Large intestine (tissue), 3 donors: Measurements from ENCODE around the gene CELF2. TPM values are rescaled to one million over a fixed set of nuclear protein-coding genes. Genes with fewer than 3 reads are reported as not detected.

Experiments used
- DNase-seq, 2 donors: peaks; one replicate each; pipeline versions ENCODE4 v3.0.0 to v3.0.0-alpha.2; 2013
- H3K27ac ChIP-seq: one replicate; pipeline ENCODE4 v1.5.1; 2013; ENCODE audit warnings: low read length
- H3K27me3 ChIP-seq: 2 replicates; pipeline ENCODE4 v1.6.1; 2013; ENCODE audit warnings: low read length; ENCODE audit not compliant: control insufficient read depth, insufficient read depth
- H3K36me3 ChIP-seq: 2 replicates; pipeline ENCODE4 v1.6.1; 2013; ENCODE audit warnings: low read length; ENCODE audit not compliant: control insufficient read depth, insufficient read depth
- H3K4me1 ChIP-seq: one replicate; pipeline ENCODE4 v1.6.1; 2013; ENCODE audit warnings: low read length; ENCODE audit not compliant: control insufficient read depth, insufficient read depth
- H3K4me3 ChIP-seq: one replicate; pipeline ENCODE4 v1.5.1; 2013; ENCODE audit warnings: low read length
- H3K9me3 ChIP-seq: one replicate; pipeline ENCODE4 v1.6.1; 2013; ENCODE audit warnings: mild to moderate bottlenecking, low read depth, low read length, moderate library complexity; ENCODE audit not compliant: control insufficient read depth
- WGBS: methylation state at CpG from one replicate; pipeline ENCODE4 v1.1.5; 2013; ENCODE audit warnings: low lambda C conversion rate; ENCODE audit not compliant: insufficient coverage; 5-methylcytosine and 5-hydroxymethylcytosine counted together
- polyA plus RNA-seq: library from polyadenylated mRNA; unstranded; fragments of 120-200 nt; gene quantifications from one replicate; pipeline ENCODE4 v1.2.1, GENCODE V29; 2013

CELF2 gene
- polyA plus RNA-seq, 1 donor = 14.9 TPM

- no peak for DNase-seq
- Histone ChIP-seq H3K4me3 (no peak overlapping the region), H3K4me1 (no peaks in the 10 kb centered on the region), H3K36me3 (no peaks in the 10 kb centered on the region), H3K27me3 (no peaks in the 10 kb centered on the region), H3K9me3 (peaks cover 3% of the 10 kb centered on the region), H3K27ac (no peak overlapping the region)
- WGBS = 100% methylated on average over 1 of the region's 5 CpGs
These were observed 280.4 kb downstream of the CELF2 start for GRCh38 chr10:11298116-11298515.

DNA sequence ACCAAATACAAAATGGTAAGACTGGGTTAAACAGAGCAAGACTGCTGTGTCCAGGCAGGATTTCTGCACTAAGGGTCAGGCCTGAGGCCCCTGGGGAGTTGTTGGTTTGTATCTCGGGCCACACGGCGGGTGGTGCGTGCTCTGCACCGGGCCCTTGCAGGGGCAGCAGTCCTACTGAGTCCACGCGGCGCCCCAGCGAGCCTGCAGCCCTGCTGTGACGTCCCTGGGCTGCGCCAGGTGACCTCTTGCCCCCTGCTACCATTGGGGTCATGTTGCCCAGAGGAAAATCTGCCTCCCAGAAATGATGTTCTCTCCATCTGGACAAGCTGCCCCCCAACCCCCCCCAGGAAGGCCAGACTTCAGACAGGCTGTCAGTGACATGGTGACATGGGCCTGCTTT, 281.5 kb downstream of the CELF2 start:
- H3K4me1 ChIP-seq = no peaks in the 10 kb centered on the region
- H3K27ac ChIP-seq = no peak overlapping the region
- peaks cover 3% of the 10 kb centered on the region for H3K9me3 ChIP-seq
- no CpG with 5 or more reads among the region's 11 CpGs for WGBS
- peaks cover 2% of the 10 kb centered on the region for H3K36me3 ChIP-seq
- DNase-seq = no peak
- no peak overlapping the region for H3K4me3 ChIP-seq
- H3K27me3 ChIP-seq = no peaks in the 10 kb centered on the region

- Histone ChIP-seq H3K36me3 (peaks cover 2% of the 10 kb centered on the region), H3K4me1 (no peaks in the 10 kb centered on the region)
These were observed 282.4 kb downstream of the CELF2 start for GRCh38 chr10:11300026-11300425.

GRCh38 chr10:11300563-11300962, 282.9 kb downstream of the CELF2 start:
- Histone ChIP-seq H3K4me3 (no peak overlapping the region), H3K36me3 (peaks cover 2% of the 10 kb centered on the region), H3K4me1 (no peaks in the 10 kb centered on the region), H3K27me3 (no peaks in the 10 kb centered on the region), H3K9me3 (peaks cover 3% of the 10 kb centered on the region), H3K27ac (no peak overlapping the region)
- DNase-seq = no peak
- 85% methylated on average over 6 of the region's 14 CpGs for WGBS

More at GRCh38 chr10:11300026-11300425, 282.4 kb downstream of the CELF2 start:
- no peak for DNase-seq
- Histone ChIP-seq H3K4me3 (no peak overlapping the region), H3K27ac (no peak overlapping the region), H3K27me3 (no peaks in the 10 kb centered on the region), H3K9me3 (peaks cover 3% of the 10 kb centered on the region)
- no CpG with 5 or more reads among the region's 8 CpGs for WGBS

DNA sequence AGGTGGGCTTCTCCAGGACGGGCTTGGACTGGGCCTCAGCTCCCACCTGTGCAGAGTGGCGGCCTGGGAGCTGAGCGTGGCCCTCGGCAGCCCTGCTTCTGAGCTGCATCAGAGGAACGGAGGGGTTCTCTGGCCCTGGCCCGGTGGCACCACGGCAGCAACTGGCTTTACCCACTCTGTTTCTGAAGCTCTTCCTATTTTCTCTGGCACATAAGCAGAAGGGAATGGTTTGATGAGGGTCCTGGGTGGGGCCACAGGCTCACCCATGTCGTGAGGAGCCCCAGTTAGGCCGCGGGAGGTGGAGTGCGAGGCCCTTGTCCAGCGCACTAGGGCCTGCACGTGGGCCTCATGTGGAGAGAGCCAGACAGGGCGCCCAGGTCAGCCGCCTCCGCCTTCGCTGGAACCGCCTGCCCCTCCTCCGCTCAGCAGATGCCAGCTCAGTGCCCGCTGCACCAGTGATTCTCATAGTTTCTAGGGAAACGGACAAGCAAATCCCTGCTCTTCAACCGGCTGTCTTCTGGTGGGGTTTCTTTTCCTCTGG, 284.0 kb downstream of the CELF2 start:
- no peak overlapping the region for H3K27ac ChIP-seq
- H3K36me3 ChIP-seq = peaks cover 2% of the 10 kb centered on the region
- DNase-seq = no peak
- H3K9me3 ChIP-seq = peaks cover 3% of the 10 kb centered on the region
- H3K4me3 ChIP-seq = no peak overlapping the region
- no peaks in the 10 kb centered on the region for H3K27me3 ChIP-seq
- WGBS = no CpG with 5 or more reads among the region's 22 CpGs
- no peaks in the 10 kb centered on the region for H3K4me1 ChIP-seq

- no CpG with 5 or more reads among the region's 14 CpGs for WGBS
These were observed 284.5 kb downstream of the CELF2 start for GRCh38 chr10:11302181-11302580.

GRCh38 chr10:11303361-11304170, 285.9 kb downstream of the CELF2 start:
- Histone ChIP-seq H3K4me1 (no peaks in the 10 kb centered on the region), H3K4me3 (no peak overlapping the region), H3K27me3 (no peaks in the 10 kb centered on the region), H3K9me3 (peaks cover 3% of the 10 kb centered on the region), H3K27ac (no peak overlapping the region), H3K36me3 (peaks cover 2% of the 10 kb centered on the region)
- WGBS = no CpG with 5 or more reads among the region's 14 CpGs
- DNase-seq = no peak

More at GRCh38 chr10:11302181-11302580, 284.5 kb downstream of the CELF2 start:
- peaks cover 3% of the 10 kb centered on the region for H3K9me3 ChIP-seq
- no peak overlapping the region for H3K4me3 ChIP-seq
- DNase-seq = no peak
- no peak overlapping the region for H3K27ac ChIP-seq
- H3K36me3 ChIP-seq = peaks cover 2% of the 10 kb centered on the region
- H3K4me1 ChIP-seq = no peaks in the 10 kb centered on the region
- H3K27me3 ChIP-seq = no peaks in the 10 kb centered on the region

DNA sequence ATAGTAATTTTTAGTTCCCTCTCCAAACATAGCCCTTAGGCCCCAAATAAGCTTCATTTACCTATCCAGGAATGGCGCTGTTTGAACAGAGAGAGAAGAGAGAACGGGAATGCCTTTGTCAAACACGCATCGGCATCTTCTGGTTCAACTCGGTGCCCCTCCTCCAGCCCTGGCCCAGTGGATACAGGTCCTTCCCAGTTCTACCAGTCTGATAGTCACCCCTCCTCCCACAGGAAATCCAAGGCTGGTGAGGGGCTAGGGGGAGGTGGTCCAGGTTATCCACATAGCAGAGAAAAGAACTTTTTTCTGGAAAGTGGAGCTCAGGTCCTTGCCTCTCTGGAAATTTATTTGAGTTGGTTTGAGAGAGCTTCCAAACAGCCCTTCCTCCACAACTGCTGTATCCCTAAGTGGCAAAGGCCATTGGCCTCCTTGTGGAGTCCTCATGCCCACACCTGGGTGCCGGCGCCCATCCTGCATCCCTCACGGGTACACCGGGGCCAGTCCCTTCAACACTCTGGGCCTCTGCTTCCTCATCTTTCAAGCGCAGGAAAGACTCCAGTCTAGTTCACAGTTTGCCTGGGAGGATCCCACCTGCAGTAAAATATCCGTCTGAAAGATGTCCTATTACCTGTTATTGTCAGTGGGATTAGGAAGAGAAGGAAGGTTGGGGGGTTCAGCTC, 287.4 kb downstream of the CELF2 start:
- no peaks in the 10 kb centered on the region for H3K27me3 ChIP-seq
- WGBS = no CpG with 5 or more reads among the region's 11 CpGs
- H3K27ac ChIP-seq = no peak overlapping the region
- H3K9me3 ChIP-seq = peaks cover 7% of the 10 kb centered on the region
- no peaks in the 10 kb centered on the region for H3K4me1 ChIP-seq
- H3K36me3 ChIP-seq = peaks cover 2% of the 10 kb centered on the region
- no peak for DNase-seq
- no peak overlapping the region for H3K4me3 ChIP-seq

DNA sequence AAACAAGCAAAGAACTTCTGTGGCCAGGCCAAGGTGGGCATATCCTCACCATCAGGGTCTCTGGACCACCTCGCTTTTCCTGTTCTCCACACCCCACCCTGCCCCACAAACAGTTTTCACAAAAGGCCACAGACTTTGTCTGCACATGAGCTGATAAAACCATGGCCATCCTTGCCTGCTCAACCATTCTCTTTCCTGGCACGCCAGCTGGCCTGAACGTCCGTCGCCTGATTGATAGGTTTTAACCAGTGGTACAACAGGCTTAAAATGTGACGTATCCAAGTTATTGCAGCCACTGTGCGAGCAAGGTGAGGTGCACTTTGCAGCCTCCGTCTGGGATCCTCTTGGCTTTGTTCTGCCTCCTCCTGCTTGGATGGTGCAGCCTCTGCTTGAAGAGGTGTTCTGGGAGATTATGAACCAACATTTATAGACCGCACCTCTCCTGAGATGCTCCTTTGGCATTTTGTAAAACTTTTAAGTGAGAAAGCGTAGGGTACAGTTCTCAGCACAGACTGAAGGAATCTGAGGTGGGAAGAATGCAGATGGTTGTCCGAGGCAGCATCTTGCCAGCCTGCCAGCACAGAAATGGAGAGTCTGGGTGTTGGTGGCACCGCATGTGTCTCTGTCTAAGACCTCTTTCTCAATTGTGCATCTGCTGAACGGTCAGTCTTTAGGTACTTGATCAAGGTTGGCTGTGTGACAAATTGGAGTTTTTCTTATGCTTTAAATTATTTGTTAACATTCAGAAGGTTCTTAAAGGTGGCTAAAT, 288.3 kb downstream of the CELF2 start:
- Histone ChIP-seq H3K27ac (no peak overlapping the region), H3K4me1 (no peaks in the 10 kb centered on the region), H3K4me3 (no peak overlapping the region), H3K9me3 (peaks cover 7% of the 10 kb centered on the region), H3K36me3 (peaks cover 2% of the 10 kb centered on the region), H3K27me3 (no peaks in the 10 kb centered on the region)
- no peak for DNase-seq
- no CpG with 5 or more reads among the region's 13 CpGs for WGBS

DNA sequence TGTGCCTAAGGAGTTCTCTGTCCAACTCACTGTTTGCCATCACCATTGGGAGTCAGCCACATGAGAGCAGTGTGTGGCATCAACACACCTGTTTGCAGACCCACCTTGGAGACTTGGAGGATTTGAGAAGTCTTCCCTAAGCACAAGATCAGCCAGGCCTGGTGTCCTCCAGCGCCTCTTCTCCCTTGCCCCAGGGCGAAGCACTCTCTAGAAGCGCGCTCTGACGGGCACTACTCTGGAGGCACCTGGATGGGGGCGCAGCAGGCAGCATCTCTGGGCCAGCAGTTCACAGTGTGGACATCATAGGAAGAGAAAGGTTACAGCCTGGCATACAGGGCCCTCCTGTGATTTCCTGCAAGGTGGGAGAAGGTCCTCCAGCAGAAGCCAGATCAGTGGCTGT, 289.3 kb downstream of the CELF2 start:
- H3K36me3 ChIP-seq = peaks cover 2% of the 10 kb centered on the region
- no peak overlapping the region for H3K27ac ChIP-seq
- no CpG with 5 or more reads among the region's 6 CpGs for WGBS
- DNase-seq = no peak
- no peaks in the 10 kb centered on the region for H3K27me3 ChIP-seq
- no peak overlapping the region for H3K4me3 ChIP-seq
- peaks cover 4% of the 10 kb centered on the region for H3K9me3 ChIP-seq
- H3K4me1 ChIP-seq = no peaks in the 10 kb centered on the region
